SU-DHL-6 (cell line): Measurements from ENCODE around the gene CNIH2.

ENCODE experiments used
- H2AFZ ChIP-seq: fragments of 200-600 bp; sonication (generic); 2 replicates; pipeline ENCODE4 v1.6.1; 2014; ENCODE audit warnings: low read depth, mild to moderate bottlenecking, moderate library complexity, mixed read lengths, antibody characterized with exemption, low read length; ENCODE audit not compliant: severe bottlenecking
- H3F3A ChIP-seq: fragments of 200-600 bp; shearing (Covaris generic); 2 replicates; pipeline ENCODE4 v1.6.0; 2016; ENCODE audit warnings: antibody characterized with exemption, mild to moderate bottlenecking; ENCODE audit not compliant: insufficient read depth
- H3K27ac ChIP-seq: fragments of 200-600 bp; sonication (generic); 2 replicates; pipeline ENCODE4 v1.5.1; 2016; ENCODE audit warnings: low read depth, mild to moderate bottlenecking, low read length, moderate library complexity, mixed read lengths
- H3K27me3 ChIP-seq: fragments of 200-600 bp; sonication (generic), shearing (Covaris generic); 2 replicates; pipeline ENCODE4 v1.6.0; 2014; ENCODE audit warnings: mild to moderate bottlenecking, low read length
- H3K36me3 ChIP-seq: fragments of 200-600 bp; sonication (generic); 2 replicates; pipeline ENCODE4 v1.6.1; 2014; ENCODE audit warnings: mild to moderate bottlenecking, low read length, mixed read lengths
- H3K4me2 ChIP-seq: fragments of 300-600, 200-600 bp; shearing (Covaris generic), sonication (generic); 2 replicates; pipeline ENCODE4 v1.6.0; 2014; ENCODE audit warnings: low read length, low read depth, mild to moderate bottlenecking; ENCODE audit not compliant: poor library complexity, severe bottlenecking
- H3K4me3 ChIP-seq: fragments of 200-600 bp; sonication (generic); 2 replicates; pipeline ENCODE4 v1.5.1; 2014; ENCODE audit warnings: antibody characterized with exemption, low read length, mild to moderate bottlenecking, mixed read lengths; ENCODE audit not compliant: insufficient read depth, poor library complexity, severe bottlenecking
- H3K79me2 ChIP-seq: fragments of 200-600 bp; sonication (generic); 2 replicates; pipeline ENCODE4 v1.6.1; 2014; ENCODE audit warnings: mild to moderate bottlenecking, low read length, moderate library complexity; ENCODE audit not compliant: insufficient read depth
- H3K9ac ChIP-seq: fragments of 200-600 bp; sonication (generic); 2 replicates; pipeline ENCODE4 v1.7.0; 2014; ENCODE audit warnings: mild to moderate bottlenecking, low read length
- H3K9me2 ChIP-seq: fragments of 200-600 bp; sonication (generic); replicated peaks from 2 replicates; pipeline ENCODE4 v1.6.1; 2014; ENCODE audit warnings: low read length; ENCODE audit not compliant: insufficient read depth
- H3K9me3 ChIP-seq: fragments of 200-600 bp; sonication (generic); 2 replicates; pipeline ENCODE4 v1.6.1; 2014; ENCODE audit warnings: low read length, mixed read lengths; ENCODE audit not compliant: insufficient read depth
- H4K20me1 ChIP-seq: fragments of 200-600 bp; sonication (generic); 2 replicates; pipeline ENCODE4 v1.6.1; 2014; ENCODE audit warnings: low read depth, mild to moderate bottlenecking, antibody characterized with exemption, low read length, moderate library complexity, mixed read lengths
- CTCF ChIP-seq: fragments of 200-600 bp; sonication (generic); IDR thresholded peaks from one replicate; pipeline ENCODE4 v1.5.1; 2017; ENCODE audit warnings: antibody characterized with exemption, mild to moderate bottlenecking, low read length, moderate library complexity; ENCODE audit not compliant: insufficient read depth, poor library complexity, severe bottlenecking
- EZH2phosphoT487 ChIP-seq: fragments of 200-600 bp; sonication (generic), shearing (Covaris generic); conservative IDR thresholded peaks from 2 replicates; pipeline ENCODE4 v1.6.1; 2018; ENCODE audit warnings: mild to moderate bottlenecking, antibody characterized with exemption, low read length, moderate library complexity, mixed read lengths

The CNIH2 gene

GRCh38 chr11:66328031-66328301 is 50.0 kb downstream of the CNIH2 start:
- Histone ChIP-seq H3K4me2 (no peak overlapping the region), H3K27me3 (no peaks in the 10 kb centered on the region), H4K20me1 (no peaks in the 10 kb centered on the region), H3K9me3 (no peaks in the 10 kb centered on the region), H3K79me2 (no peaks in the 10 kb centered on the region), H3K4me3 (no peak overlapping the region), H3K27ac (no peak overlapping the region), H3K36me3 (no peaks in the 10 kb centered on the region), H3K9ac (no peak overlapping the region), H3K9me2 (no peaks in the 10 kb centered on the region), H2AFZ (no peak overlapping the region), H3F3A (no peaks in the 10 kb centered on the region)
- TF ChIP-seq CTCF (no peak), EZH2phosphoT487 (no peak)

- Histone ChIP-seq H3K36me3 (no peaks in the 10 kb centered on the region), H3K27ac (no peak overlapping the region), H3K27me3 (no peaks in the 10 kb centered on the region), H3K4me3 (no peak overlapping the region), H3K9me2 (no peaks in the 10 kb centered on the region), H3K4me2 (peak overlapping the region; percentile 24), H3F3A (no peaks in the 10 kb centered on the region), H2AFZ (peak overlapping the region; percentile 31), H4K20me1 (no peaks in the 10 kb centered on the region), H3K9me3 (no peaks in the 10 kb centered on the region), H3K9ac (no peak overlapping the region), H3K79me2 (no peaks in the 10 kb centered on the region)
- TF ChIP-seq EZH2phosphoT487 (no peak), CTCF (peak; percentile 75)
Observed at GRCh38 chr11:66328302-66329144, 50.5 kb downstream of the CNIH2 start.

GRCh38 chr11:66329165-66329673 is 51.2 kb downstream of the CNIH2 start:
- no peaks in the 10 kb centered on the region for H3K79me2 ChIP-seq
- H3K4me3 ChIP-seq = no peak overlapping the region
- H3K36me3 ChIP-seq = no peaks in the 10 kb centered on the region
- no peaks in the 10 kb centered on the region for H3F3A ChIP-seq
- H3K9me3 ChIP-seq = no peaks in the 10 kb centered on the region
- H3K9me2 ChIP-seq = no peaks in the 10 kb centered on the region
- H3K27ac ChIP-seq = no peak overlapping the region
- no peak overlapping the region for H3K4me2 ChIP-seq
- H3K9ac ChIP-seq = no peak overlapping the region
- no peaks in the 10 kb centered on the region for H3K27me3 ChIP-seq
- H2AFZ ChIP-seq = no peak overlapping the region
- no peak for TF ChIP-seq CTCF
- TF ChIP-seq EZH2phosphoT487 = no peak
- no peaks in the 10 kb centered on the region for H4K20me1 ChIP-seq
